ENCODE results near the gene DOCK4. TPM values are rescaled to one million over a fixed set of nuclear protein-coding genes. Genes with fewer than 3 reads are reported as not detected.
A peak's percentile ranks its signal among the peaks of the same experiment; 100 is the strongest.

Gene DOCK4
- total and polyA plus RNA-seq, 7 donors, result 3.0 to 28.5 (median 14.1) TPM

DNA sequence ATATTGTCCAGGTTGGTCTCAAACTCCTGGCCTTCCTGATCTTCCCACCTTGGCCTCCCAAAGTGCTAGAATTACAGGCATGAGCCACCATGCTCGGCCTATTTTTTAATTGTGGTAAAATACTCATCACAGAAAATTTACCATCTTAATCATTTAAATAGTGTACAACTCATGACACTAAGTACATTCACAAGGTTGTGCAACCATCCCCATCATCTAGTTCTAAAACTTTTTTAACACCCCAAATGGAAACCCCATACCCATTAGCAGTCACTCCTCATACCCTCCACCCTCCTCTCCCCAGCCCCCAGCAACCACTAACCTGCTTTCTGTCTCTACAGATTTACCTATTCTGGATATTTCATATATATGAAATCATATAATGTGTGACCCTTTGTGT lies 90.3 kb downstream of the DOCK4 start:
- no peaks in the 10 kb centered on the region for H3K36me3 ChIP-seq
- H3K9me3 ChIP-seq, result no peaks in the 10 kb centered on the region
- no peak for DNase-seq
- intact Hi-C loops (cut with DNase I), result no loop called here
- WGBS, 2 donors, result 90 to 92% methylated on average over 1 of the region's 1 CpG
- H3K27ac ChIP-seq, result no peak overlapping the region
- peaks cover 0 to 8% (median 2%) of the 10 kb centered on the region in 4 donors for H3K4me1 ChIP-seq
- TF ChIP-seq, protein P1, sequence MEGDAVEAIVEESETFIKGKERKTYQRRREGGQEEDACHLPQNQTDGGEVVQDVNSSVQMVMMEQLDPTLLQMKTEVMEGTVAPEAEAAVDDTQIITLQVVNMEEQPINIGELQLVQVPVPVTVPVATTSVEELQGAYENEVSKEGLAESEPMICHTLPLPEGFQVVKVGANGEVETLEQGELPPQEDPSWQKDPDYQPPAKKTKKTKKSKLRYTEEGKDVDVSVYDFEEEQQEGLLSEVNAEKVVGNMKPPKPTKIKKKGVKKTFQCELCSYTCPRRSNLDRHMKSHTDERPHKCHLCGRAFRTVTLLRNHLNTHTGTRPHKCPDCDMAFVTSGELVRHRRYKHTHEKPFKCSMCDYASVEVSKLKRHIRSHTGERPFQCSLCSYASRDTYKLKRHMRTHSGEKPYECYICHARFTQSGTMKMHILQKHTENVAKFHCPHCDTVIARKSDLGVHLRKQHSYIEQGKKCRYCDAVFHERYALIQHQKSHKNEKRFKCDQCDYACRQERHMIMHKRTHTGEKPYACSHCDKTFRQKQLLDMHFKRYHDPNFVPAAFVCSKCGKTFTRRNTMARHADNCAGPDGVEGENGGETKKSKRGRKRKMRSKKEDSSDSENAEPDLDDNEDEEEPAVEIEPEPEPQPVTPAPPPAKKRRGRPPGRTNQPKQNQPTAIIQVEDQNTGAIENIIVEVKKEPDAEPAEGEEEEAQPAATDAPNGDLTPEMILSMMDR (IDR thresholded peaks at IDR 0.05), result no peak
- no peak for TF ChIP-seq POLR2AphosphoS5 (IDR thresholded peaks at IDR 0.05)
- TF ChIP-seq POLR2A (IDR thresholded peaks at IDR 0.05), result no peak
- no peak for TF ChIP-seq EP300 (IDR thresholded peaks at IDR 0.05)
- no peak overlapping the region for H3K4me3 ChIP-seq
- H3K27me3 ChIP-seq, result no peaks in the 10 kb centered on the region

DNA sequence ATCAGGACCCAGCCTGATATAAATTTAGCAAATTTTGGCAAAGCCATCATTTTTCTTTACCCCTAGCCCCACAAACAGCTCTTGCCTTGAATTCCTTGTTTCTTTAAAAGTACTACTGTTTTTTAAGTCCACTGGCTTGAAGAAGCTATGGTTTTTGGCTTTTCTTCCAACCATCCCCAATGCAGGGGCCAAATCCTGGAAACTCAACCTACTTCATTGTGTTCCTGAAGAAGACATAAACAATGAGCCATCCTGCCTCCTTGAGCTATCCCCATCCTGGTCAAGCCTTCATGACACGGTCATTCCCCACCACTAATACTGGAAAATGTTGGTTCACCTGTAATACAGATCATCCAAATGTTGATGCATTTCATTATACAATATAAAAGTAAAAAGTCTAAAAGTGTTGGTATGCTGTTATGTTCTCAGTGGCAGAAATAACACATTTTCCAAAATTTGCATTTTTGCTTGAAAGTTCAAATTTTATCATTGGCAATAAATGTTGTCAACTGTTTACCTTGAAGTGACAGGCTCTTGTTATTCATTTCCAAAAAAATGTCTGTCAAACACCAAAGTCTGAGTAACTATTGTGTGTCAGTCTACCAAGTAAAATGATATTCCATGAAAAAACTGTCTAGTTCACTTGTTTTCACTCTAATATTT lies 92.2 kb downstream of the DOCK4 start:
- Histone ChIP-seq H3K27ac (no peak overlapping the region), H3K27me3 (no peaks in the 10 kb centered on the region), H3K36me3 (no peaks in the 10 kb centered on the region), H3K9me3 (no peaks in the 10 kb centered on the region), H3K4me3 (no peak overlapping the region), H3K4me1 (peaks cover 0 to 8% (median 2%) of the 10 kb centered on the region in 4 donors)
- no peak for DNase-seq
- WGBS, 2 donors, result 88 to 91% methylated on average over 1 of the region's 1 CpG
- TF ChIP-seq POLR2A (IDR thresholded peaks at IDR 0.05) (no peak), POLR2AphosphoS5 (IDR thresholded peaks at IDR 0.05) (no peak)
- intact Hi-C loops (cut with DNase I), result no loop called here

DNA sequence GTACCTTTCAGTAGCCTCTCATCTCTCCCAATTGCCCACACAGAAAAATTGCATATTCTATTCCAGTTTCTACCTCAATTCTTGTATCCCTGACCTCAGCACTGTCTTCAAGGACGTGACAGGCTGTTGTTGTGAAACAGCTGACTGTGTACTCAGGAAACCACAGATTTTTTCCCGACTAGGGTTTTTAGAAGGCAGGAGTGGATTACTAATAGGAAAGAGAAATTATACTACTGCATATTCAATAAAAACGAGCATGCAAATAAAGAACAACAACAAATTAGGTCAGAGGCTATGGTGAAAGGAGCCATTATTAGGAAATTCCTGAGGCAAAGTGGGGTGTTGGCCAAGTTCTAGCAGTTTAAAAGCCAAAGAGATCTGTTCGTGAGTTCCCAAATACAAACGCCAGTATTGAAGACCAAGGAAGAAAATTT lies 93.4 kb downstream of the DOCK4 start:
- no peaks in the 10 kb centered on the region for H3K36me3 ChIP-seq
- peak in 1 of 4 donors; percentile 3 for TF ChIP-seq EP300 (IDR thresholded peaks at IDR 0.05)
- TF ChIP-seq, protein P1 (IDR thresholded peaks at IDR 0.05), result no peak
- H3K4me3 ChIP-seq, result no peak overlapping the region
- H3K27ac ChIP-seq, result peak overlapping the region; percentile 44 to 57 (median 50)
- intact Hi-C loops (cut with DNase I), result no loop called here
- H3K4me1 ChIP-seq, result peaks cover 0 to 11% (median 4%) of the 10 kb centered on the region in 4 donors
- no peaks in the 10 kb centered on the region for H3K9me3 ChIP-seq
- WGBS, 2 donors, result 56 to 72% methylated on average over 5 of the region's 5 CpGs
- DNase-seq, result no peak
- H3K27me3 ChIP-seq, result no peaks in the 10 kb centered on the region

DNA sequence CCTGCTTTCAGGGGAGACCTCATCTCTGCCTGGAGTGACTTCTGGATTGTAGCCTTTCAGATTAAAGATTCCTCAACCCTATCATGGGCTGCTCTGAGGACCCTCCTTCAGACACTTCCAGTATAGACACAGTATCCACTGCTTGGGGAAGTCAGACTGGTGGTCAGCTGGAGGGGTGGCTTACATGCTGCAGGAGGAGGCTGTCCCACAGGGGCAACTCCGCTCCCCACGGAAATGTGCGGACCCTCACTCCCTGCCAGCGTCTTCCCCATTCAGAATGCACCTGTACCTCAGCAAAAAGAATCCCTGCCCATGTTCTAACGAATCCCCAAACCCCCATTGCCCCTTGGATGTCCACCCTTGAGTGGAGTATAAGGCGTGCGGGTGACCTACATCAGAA lies 95.5 kb downstream of the DOCK4 start:
- Histone ChIP-seq H3K27ac (no peak overlapping the region), H3K4me3 (no peak overlapping the region), H3K4me1 (peaks cover 0 to 20% (median 4%) of the 10 kb centered on the region in 4 donors), H3K9me3 (no peaks in the 10 kb centered on the region), H3K36me3 (no peaks in the 10 kb centered on the region), H3K27me3 (no peaks in the 10 kb centered on the region)
- no peak for TF ChIP-seq POLR2AphosphoS5 (IDR thresholded peaks at IDR 0.05)
- no peak for TF ChIP-seq POLR2A (IDR thresholded peaks at IDR 0.05)
- TF ChIP-seq, protein P1 (IDR thresholded peaks at IDR 0.05), result no peak
- no peak for TF ChIP-seq EP300 (IDR thresholded peaks at IDR 0.05)
- DNase-seq, result no peak
- intact Hi-C loops (cut with DNase I), result no loop called here
- WGBS, 2 donors, result 94 to 96% methylated on average over 7 of the region's 7 CpGs

DNA sequence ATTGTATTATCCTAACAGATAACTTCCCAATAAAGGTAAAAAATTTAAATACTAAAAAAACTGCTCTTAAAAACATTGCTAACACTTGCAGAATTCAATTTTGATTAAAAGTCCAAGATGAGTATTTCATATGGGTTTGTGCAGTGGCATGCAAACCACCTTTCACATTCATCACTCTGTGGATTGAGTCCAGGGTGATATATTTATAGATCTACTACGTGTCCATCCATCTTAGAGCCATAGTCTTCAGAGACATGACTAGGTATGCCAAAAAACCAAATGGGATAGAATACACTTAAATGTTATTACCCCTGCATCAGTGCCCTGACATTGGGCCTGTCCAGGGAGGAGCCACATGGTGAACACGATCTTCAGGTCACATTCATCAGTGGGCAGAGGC lies 96.0 kb downstream of the DOCK4 start:
- Histone ChIP-seq H3K36me3 (no peaks in the 10 kb centered on the region), H3K27ac (no peak overlapping the region), H3K27me3 (no peaks in the 10 kb centered on the region), H3K4me1 (peaks cover 0 to 20% (median 4%) of the 10 kb centered on the region in 4 donors), H3K9me3 (no peaks in the 10 kb centered on the region), H3K4me3 (no peak overlapping the region)
- intact Hi-C loops (cut with DNase I), result no loop called here
- TF ChIP-seq EP300 (IDR thresholded peaks at IDR 0.05) (no peak), POLR2AphosphoS5 (IDR thresholded peaks at IDR 0.05) (no peak), POLR2A (IDR thresholded peaks at IDR 0.05) (no peak)
- TF ChIP-seq, protein P1 (IDR thresholded peaks at IDR 0.05), result no peak
- no peak for DNase-seq
- 86 to 90% methylated on average over 2 of the region's 2 CpGs for WGBS, 2 donors
